ENCODE data around the gene CAMTA1. TPM values are rescaled to one million over a fixed set of nuclear protein-coding genes. Genes with fewer than 3 reads are reported as not detected.

The CAMTA1 gene
- total RNA-seq, 3 donors from 2014 or later, result 73.4 to 114 (median 82.6) TPM

DNA sequence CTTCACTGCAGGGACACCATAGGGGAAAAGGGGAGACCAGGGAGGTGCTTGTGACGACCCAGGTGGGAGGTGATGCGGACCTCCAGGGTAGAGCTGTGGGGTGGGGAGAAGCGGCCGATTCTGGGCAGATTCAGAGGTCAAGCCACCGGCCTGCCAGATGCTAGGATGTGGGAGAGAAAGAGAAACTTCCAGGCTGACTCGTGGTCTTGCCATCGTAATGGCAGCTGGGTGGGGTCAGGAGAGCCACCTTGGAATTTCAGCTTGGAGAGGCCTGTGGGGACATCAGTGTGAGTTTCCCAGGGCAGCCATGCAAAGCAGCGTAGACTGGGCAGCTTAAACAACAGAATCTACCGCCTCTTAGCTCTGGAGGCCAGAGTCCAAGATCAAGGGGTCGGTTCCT is 727.8 kb downstream of the CAMTA1 start:
- no peak for ATAC-seq
- Histone ChIP-seq H3K4me3 (no peak overlapping the region), H3K9me3 (no peaks in the 10 kb centered on the region), H3K4me1 (ENCODE audit: low read depth) (peaks cover 2% of the 10 kb centered on the region), H3K36me3 (ENCODE audit: low read depth) (no peaks in the 10 kb centered on the region)
- TF ChIP-seq, protein P1, sequence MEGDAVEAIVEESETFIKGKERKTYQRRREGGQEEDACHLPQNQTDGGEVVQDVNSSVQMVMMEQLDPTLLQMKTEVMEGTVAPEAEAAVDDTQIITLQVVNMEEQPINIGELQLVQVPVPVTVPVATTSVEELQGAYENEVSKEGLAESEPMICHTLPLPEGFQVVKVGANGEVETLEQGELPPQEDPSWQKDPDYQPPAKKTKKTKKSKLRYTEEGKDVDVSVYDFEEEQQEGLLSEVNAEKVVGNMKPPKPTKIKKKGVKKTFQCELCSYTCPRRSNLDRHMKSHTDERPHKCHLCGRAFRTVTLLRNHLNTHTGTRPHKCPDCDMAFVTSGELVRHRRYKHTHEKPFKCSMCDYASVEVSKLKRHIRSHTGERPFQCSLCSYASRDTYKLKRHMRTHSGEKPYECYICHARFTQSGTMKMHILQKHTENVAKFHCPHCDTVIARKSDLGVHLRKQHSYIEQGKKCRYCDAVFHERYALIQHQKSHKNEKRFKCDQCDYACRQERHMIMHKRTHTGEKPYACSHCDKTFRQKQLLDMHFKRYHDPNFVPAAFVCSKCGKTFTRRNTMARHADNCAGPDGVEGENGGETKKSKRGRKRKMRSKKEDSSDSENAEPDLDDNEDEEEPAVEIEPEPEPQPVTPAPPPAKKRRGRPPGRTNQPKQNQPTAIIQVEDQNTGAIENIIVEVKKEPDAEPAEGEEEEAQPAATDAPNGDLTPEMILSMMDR (IDR thresholded peaks at IDR 0.05), result no peak
- DNase-seq, result no peak
- intact Hi-C loops (cut with DNase I, micrococcal nuclease), result no loop called here

DNA sequence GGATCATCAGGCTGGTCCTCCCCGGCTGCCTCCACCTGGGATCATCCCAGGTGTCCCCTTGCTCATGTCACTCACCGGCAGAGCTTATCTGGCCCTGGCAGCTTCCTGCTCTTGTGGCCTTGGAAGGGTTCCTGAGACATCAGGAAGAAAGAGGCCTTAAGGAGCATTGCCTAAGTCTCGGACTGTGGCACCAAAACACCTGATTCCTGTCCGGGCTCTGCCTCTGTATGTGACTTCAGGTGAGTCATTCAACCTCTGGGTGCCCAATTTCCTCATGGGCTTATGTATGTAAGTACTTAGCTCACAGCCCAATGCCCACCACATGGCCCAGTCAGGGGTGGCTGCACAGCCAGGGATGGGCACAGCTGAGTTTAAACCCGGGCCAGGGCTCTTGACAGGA is 729.9 kb downstream of the CAMTA1 start:
- no peak overlapping the region for H3K4me3 ChIP-seq
- H3K36me3 ChIP-seq (ENCODE audit: low read depth), result no peaks in the 10 kb centered on the region
- intact Hi-C loops (cut with DNase I, micrococcal nuclease), result no loop called here
- H3K4me1 ChIP-seq (ENCODE audit: low read depth), result no peaks in the 10 kb centered on the region
- ATAC-seq (no peak), DNase-seq (no peak)
- H3K9me3 ChIP-seq, result no peaks in the 10 kb centered on the region
- TF ChIP-seq, protein P1 (IDR thresholded peaks at IDR 0.05), result no peak

DNA sequence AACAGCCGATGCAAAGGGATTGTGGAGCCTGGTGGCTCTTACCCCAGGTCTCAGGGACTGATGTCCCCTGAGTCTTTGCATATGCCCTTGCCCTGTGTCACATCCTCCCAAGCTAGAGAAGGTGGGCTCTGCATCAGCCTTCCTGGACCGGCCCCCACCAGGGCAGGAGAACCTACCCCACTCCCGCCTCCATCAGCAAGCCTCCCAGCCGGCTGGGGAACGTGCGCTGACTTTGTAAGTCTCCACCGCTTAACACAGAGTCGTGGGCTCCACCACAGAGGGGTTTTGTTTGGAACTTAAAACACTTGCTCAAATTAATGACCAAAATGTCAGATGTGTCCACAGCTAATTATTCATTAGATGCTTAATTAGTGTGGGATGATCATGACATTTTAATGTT is 730.6 kb downstream of the CAMTA1 start:
- intact Hi-C loops (cut with DNase I, micrococcal nuclease), result no loop called here
- TF ChIP-seq, protein P1 (IDR thresholded peaks at IDR 0.05), result no peak
- no peak for ATAC-seq
- no peak overlapping the region for H3K4me3 ChIP-seq
- no peaks in the 10 kb centered on the region for H3K9me3 ChIP-seq
- DNase-seq, result no peak
- H3K4me1 ChIP-seq (ENCODE audit: low read depth), result no peaks in the 10 kb centered on the region
- H3K36me3 ChIP-seq (ENCODE audit: low read depth), result no peaks in the 10 kb centered on the region

DNA sequence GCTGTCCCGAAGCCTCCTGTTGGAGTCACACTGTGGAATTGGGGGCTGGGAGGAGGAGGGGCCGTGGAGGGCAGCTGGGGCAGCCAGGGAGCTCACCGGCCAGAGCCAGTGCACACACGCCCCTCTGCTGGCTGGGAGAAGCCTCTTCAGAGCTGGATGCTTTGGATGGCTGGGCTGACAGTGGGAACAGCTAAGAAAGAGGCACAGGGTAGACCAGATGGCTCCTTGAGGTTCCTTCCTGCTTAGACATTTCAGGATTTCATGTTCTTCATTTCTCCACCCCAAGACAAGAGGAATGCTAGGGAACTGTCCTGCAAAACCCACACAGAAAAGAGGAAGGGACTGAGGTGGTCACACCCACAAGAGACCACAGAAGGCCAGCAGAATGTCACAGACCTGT is 731.1 kb downstream of the CAMTA1 start:
- no peaks in the 10 kb centered on the region for H3K4me1 ChIP-seq (ENCODE audit: low read depth)
- H3K4me3 ChIP-seq, result no peak overlapping the region
- intact Hi-C loops (cut with DNase I, micrococcal nuclease), result no loop called here
- ATAC-seq (no peak), DNase-seq (no peak)
- H3K9me3 ChIP-seq, result no peaks in the 10 kb centered on the region
- TF ChIP-seq, protein P1 (IDR thresholded peaks at IDR 0.05), result no peak
- H3K36me3 ChIP-seq (ENCODE audit: low read depth), result no peaks in the 10 kb centered on the region

DNA sequence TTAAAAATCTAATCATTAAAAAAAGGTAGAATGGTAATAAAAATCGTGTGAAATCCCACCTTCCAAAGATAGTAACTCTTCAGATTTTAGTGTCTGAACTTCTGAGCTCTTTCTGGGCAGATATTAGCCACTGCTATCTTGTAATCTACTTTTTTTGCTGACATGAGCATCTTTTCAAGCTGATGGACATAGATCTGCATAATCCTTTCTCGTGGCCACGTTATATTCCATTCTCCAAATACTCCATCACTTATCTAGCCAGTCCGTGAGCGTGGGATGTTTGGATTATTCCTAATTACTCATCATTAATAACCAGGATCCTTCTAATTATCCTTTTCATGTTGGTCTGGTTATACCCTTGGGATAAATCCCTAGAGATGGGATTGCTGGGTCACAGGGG is 731.7 kb downstream of the CAMTA1 start:
- intact Hi-C loops (cut with DNase I, micrococcal nuclease), result no loop called here
- no peaks in the 10 kb centered on the region for H3K4me1 ChIP-seq (ENCODE audit: low read depth)
- TF ChIP-seq, protein P1 (IDR thresholded peaks at IDR 0.05), result no peak
- H3K36me3 ChIP-seq (ENCODE audit: low read depth), result no peaks in the 10 kb centered on the region
- H3K4me3 ChIP-seq, result no peak overlapping the region
- no peak for DNase-seq
- no peaks in the 10 kb centered on the region for H3K9me3 ChIP-seq
- no peak for ATAC-seq

Measured in mucosa of descending colon (tissue), 3 donors.